Vagina (tissue), 2 donors: Measurements from ENCODE around the gene ROR2.

Experiments used
- POLR2A ChIP-seq, 2 donors: fragments of 450-650 bp; IDR thresholded peaks; one replicate each; pipeline ENCODE4 v1.6.1; 2017; ENCODE audit warnings: antibody characterized with exemption in 2 of 2, mild to moderate bottlenecking in 2 of 2, moderate library complexity in 2 of 2
- POLR2AphosphoS5 ChIP-seq, 2 donors: sonication (generic); formaldehyde crosslinking; IDR thresholded peaks; one replicate each; pipeline ENCODE4 v1.9.0; 2017; ENCODE audit warnings: antibody characterized with exemption in 2 of 2, mild to moderate bottlenecking in 2 of 2, low read depth in 1 of 2; ENCODE audit not compliant: insufficient read depth in 1 of 2

DNA sequence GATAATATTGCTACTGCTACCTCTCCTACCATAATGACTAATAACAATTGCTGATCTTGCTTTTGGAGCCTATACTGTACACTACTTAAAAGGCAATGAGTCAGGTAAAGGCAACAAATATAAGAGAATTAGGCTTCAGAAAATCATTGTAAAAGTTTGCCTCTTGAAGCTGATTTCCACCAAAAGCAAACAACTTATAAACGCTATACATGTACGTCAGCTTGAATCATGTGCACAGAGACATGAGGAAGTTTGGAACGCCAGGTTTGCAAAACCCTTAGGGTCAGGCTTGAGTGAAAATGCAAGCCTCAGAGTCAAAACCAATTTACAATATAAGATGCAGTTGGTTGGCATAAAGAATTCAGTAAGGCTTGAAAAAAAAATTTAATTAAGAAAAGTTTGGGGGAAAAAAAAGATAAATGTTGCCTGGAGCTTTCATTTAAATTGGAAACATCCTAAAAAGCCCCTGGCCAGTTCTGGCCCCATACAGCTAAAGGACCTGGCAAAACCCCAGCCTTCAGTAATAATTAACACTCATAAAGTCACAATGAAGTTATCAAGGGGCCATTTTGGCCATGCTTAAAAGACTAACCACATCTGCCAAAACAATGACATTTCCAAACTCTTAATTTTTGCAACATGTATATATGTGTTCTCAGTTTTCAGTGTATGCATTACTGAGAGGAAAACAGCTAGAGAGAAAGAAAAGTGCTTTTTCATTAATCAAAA, 345.4 kb downstream of the ROR2 start:
- TF ChIP-seq POLR2A (IDR thresholded peaks at IDR 0.05) (no peak), POLR2AphosphoS5 (IDR thresholded peaks at IDR 0.05; ENCODE audit: insufficient read depth in 1 of 2, low read depth in 1 of 2) (no peak)
